Lung (tissue), 12 donors: Measurements from ENCODE around the gene C16orf54. TPM values are rescaled to one million over a fixed set of nuclear protein-coding genes. Genes with fewer than 3 reads are reported as not detected.
"Not testable (repeated sequence)": the region's sequence is repeated elsewhere in the genome, so short reads cannot be mapped to it uniquely, and the experiment has no call there.

Experiments
- ATAC-seq: fragments of 200-7000 bp; cut with Tn5 transposase; one replicate; pipeline ENCODE4 v1.9.1; 2020; ENCODE audit warnings: moderate number of reproducible peaks; ENCODE audit not compliant: insufficient read depth, low FRiP score
- DNase-seq, 3 donors: peaks; one replicate each; pipeline ENCODE4 v3.0.0-alpha.2; 2013 to 2017
- H3K27ac ChIP-seq, 2 donors: one replicate each; pipeline ENCODE4 v1.5.1; 2013; ENCODE audit warnings: mild to moderate bottlenecking in 2 of 2, moderate library complexity in 2 of 2, control low read depth in 1 of 2, inconsistent platforms in 1 of 2, low read depth in 1 of 2, low read length in 1 of 2
- H3K27me3 ChIP-seq, 3 donors: one replicate each; pipeline ENCODE4 v1.5.1; 2013; ENCODE audit warnings: low read length in 2 of 3; ENCODE audit not compliant: control insufficient read depth in 3 of 3, insufficient read depth in 3 of 3
- H3K36me3 ChIP-seq, 4 donors: one replicate each; pipeline ENCODE4 v1.5.1; 2013; ENCODE audit warnings: low read length in 4 of 4, mild to moderate bottlenecking in 1 of 4, moderate library complexity in 1 of 4; ENCODE audit not compliant: control insufficient read depth in 4 of 4, insufficient read depth in 4 of 4
- H3K4me1 ChIP-seq, 5 donors: one replicate each; pipeline ENCODE4 v1.5.1; 2013; ENCODE audit warnings: low read length in 5 of 5, mild to moderate bottlenecking in 2 of 5, moderate library complexity in 1 of 5; ENCODE audit not compliant: control insufficient read depth in 5 of 5, insufficient read depth in 5 of 5
- H3K4me3 ChIP-seq: one replicate; pipeline ENCODE4 v1.5.1; 2013; ENCODE audit warnings: mild to moderate bottlenecking, control low read depth, moderate library complexity
- H3K9ac ChIP-seq, 2 donors: one replicate each; pipeline ENCODE4 v1.5.1; 2013; ENCODE audit warnings: low read length in 2 of 2, control low read depth in 1 of 2; ENCODE audit not compliant: insufficient read depth in 1 of 2
- H3K9me3 ChIP-seq, 4 donors: one replicate each; pipeline ENCODE4 v1.5.1; 2013; ENCODE audit warnings: low read length in 3 of 4, mild to moderate bottlenecking in 1 of 4, moderate library complexity in 1 of 4; ENCODE audit not compliant: control insufficient read depth in 4 of 4, insufficient read depth in 3 of 4
- WGBS, 2 donors: extraction: QIAGEN DNeasy Blood & Tissue Kit; methylation state at CpG; one replicate each; pipeline ENCODE4 v1.1.7; 2013; 5-methylcytosine and 5-hydroxymethylcytosine counted together
- polyA plus RNA-seq, 2 donors: library from polyadenylated mRNA; stranded (reverse); fragments of 200-250 nt; gene quantifications; one replicate each; pipeline ENCODE4 v1.2.1, GENCODE V29; 2013
- total RNA-seq, 2 donors: library from RNA; depleted of rRNA in 1 of 2; stranded (reverse); fragments of >200 nt in 1 of 2; gene quantifications; one replicate each; pipeline ENCODE4 v1.2.1, GENCODE V29; 2014 to 2021
- TF ChIP-seq, protein P1 (sequence below): IDR thresholded peaks from 2 replicates; pipeline ENCODE4 v1.5.1; 2012; ENCODE audit warnings: mild to moderate bottlenecking; ENCODE audit errors: control extremely low read depth, extremely low read depth
- donor health status: control.
- donor health status: control.
- donor health status: Bipolar disorder and iron deficiency.
- donor health status: healthy.
- donor health status: DM: yes; HTN: yes; CAD: no.

Gene C16orf54
- total and polyA plus RNA-seq, 4 donors, result 2.8 to 9.1 (median 4.5) TPM

DNA sequence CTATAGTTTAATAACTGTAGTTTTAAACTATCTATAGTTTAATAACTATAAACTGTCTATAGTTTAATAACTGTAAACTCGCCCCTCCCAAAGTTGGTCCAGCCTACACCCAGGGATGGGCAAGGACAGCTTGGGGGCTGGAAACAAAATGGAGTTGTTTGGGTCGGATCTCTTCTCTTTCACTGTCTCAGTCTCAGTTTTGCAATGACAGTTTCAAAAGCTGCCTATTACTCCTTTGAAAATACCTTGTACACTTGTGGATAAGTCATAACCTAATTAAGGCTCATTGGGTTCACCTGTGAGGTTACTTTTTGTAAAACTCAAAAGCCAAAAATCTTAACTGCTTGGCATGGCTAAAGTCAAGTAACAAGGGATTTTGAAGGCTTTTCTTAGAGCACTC is 31.4 kb downstream of the C16orf54 start:
- H3K9ac ChIP-seq, result no peak overlapping the region
- WGBS, 2 donors, result 79 to 85% methylated on average over 2 of the region's 2 CpGs
- DNase-seq (no peak), ATAC-seq (no peak)
- no peaks in the 10 kb centered on the region for H3K4me1 ChIP-seq
- no peaks in the 10 kb centered on the region for H3K27me3 ChIP-seq
- H3K36me3 ChIP-seq, result no peaks in the 10 kb centered on the region
- no peak overlapping the region for H3K4me3 ChIP-seq
- H3K9me3 ChIP-seq, result no peaks in the 10 kb centered on the region
- TF ChIP-seq, protein P1, sequence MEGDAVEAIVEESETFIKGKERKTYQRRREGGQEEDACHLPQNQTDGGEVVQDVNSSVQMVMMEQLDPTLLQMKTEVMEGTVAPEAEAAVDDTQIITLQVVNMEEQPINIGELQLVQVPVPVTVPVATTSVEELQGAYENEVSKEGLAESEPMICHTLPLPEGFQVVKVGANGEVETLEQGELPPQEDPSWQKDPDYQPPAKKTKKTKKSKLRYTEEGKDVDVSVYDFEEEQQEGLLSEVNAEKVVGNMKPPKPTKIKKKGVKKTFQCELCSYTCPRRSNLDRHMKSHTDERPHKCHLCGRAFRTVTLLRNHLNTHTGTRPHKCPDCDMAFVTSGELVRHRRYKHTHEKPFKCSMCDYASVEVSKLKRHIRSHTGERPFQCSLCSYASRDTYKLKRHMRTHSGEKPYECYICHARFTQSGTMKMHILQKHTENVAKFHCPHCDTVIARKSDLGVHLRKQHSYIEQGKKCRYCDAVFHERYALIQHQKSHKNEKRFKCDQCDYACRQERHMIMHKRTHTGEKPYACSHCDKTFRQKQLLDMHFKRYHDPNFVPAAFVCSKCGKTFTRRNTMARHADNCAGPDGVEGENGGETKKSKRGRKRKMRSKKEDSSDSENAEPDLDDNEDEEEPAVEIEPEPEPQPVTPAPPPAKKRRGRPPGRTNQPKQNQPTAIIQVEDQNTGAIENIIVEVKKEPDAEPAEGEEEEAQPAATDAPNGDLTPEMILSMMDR, result no peak
- no peak overlapping the region for H3K27ac ChIP-seq

DNA sequence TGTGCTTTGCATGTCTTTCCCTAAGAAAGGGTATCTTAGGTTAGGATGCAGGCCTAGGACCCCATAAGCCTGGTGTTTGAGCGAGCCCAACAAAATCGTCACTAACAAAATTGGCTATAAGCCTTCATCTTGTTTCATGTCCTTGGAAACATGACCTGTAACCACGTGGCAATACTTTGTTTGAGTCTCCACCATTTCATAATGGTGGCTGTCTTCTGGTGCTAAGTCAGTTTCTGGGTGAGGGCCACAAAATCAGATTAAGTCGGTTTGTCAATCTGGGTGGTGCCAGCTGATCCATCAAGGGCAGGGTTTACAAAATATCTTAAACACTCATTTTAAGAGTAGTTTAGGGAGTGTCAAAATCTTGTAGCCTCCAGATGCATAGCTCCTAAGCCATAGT is 33.0 kb downstream of the C16orf54 start:
- no peak overlapping the region for H3K9ac ChIP-seq
- no peaks in the 10 kb centered on the region for H3K9me3 ChIP-seq
- H3K27ac ChIP-seq, result no peak overlapping the region
- 66 to 89% methylated on average over 4 of the region's 4 CpGs for WGBS, 2 donors
- peaks cover 0 to 2% (median 0%) of the 10 kb centered on the region in 5 donors for H3K4me1 ChIP-seq
- no peak overlapping the region for H3K4me3 ChIP-seq
- TF ChIP-seq, protein P1, result no peak
- no peaks in the 10 kb centered on the region for H3K27me3 ChIP-seq
- ATAC-seq, result no peak
- H3K36me3 ChIP-seq, result no peaks in the 10 kb centered on the region
- no peak for DNase-seq

DNA sequence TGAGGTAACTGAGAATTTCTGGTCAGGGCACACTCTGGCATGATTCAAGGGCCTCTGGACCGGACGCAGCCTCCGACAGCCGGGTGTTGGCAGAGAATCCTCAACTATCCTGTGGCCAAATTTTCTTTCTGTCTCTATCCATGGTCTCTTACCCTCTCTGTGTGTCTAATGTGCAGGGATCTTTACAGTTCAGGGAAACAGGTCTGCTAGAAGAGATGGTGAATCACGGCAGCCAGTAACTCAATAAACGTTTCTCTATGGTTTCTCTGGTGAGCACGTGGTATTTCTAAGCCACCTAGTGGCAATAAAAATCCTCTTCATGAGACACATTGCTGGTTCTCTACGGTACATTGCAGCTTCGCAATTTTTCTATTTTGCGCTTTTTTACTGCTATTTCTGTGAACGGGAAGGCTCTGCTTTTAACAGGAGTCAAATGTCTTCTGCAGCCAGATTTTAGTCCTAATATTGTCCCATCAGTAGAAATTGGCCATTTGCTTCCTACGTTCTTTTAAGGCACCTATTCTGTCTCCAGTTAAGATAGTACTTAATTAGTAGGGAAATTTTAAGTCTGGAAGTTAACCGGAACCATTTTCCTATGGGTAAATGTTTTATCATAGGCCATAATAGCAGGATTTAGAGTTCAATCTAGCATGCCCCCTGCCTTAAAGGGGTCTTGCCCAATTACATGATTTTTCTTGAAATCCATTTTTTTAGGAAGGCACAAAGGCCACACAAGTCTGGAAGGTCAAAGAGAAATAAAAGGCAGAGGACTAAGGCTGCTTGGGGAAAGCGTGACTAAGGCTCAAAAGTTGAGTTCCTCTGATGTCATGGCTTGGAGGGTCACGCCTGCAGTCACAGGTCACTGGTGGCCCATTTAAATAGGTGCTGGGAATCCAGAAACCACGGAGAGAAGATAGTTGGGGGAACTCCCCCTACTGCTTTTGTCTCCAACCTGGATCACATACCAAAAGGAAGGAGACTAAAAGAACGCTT is 35.3 kb downstream of the C16orf54 start:
- H3K36me3 ChIP-seq, result no peaks in the 10 kb centered on the region
- TF ChIP-seq, protein P1, result no peak
- no peaks in the 10 kb centered on the region for H3K27me3 ChIP-seq
- peaks cover 0 to 2% (median 0%) of the 10 kb centered on the region in 5 donors for H3K4me1 ChIP-seq
- H3K4me3 ChIP-seq, result no peak overlapping the region
- ATAC-seq, result peak; percentile 77
- WGBS, 2 donors, result 46 to 51% methylated on average over 17 of the region's 17 CpGs
- H3K27ac ChIP-seq, result no peak overlapping the region
- no peaks in the 10 kb centered on the region for H3K9me3 ChIP-seq
- no peak overlapping the region for H3K9ac ChIP-seq
- peak in 2 of 3 donors; percentile 67 to 71 for DNase-seq

DNA sequence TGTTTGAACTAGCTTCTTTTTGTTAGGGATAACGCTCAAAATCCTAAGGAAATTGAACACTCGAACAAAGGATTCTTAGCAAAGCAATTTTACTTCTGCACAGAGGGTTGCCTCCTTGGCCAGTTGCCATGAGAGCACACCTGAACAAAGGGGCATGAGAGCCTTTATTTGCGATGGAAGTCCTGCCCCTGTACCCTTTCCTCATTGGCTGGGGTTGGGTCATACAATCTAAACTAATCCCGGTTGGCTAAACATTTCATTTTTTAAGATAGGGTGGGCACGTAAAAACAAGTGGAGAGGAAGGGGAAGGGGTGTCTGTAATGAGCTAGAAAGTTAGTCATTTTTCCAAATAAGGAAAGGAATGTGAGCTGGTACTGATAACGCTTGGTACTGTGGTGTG is 36.1 kb downstream of the C16orf54 start:
- H3K4me3 ChIP-seq, H3K9me3 ChIP-seq, ATAC-seq, DNase-seq, H3K27ac ChIP-seq, H3K4me1 ChIP-seq, H3K36me3 ChIP-seq, H3K27me3 ChIP-seq: not testable (repeated sequence)
- WGBS, 2 donors, result 63 to 65% methylated on average over 6 of the region's 6 CpGs
- H3K9ac ChIP-seq, result peak overlapping the region in 1 of 2 donors; percentile 5
